Endothelial cell of hepatic sinusoid (primary cell): Measurements from ENCODE around the gene GNAI2.

Experiments
- in situ Hi-C: cut with HindIII; loops from 2 replicates; pipeline ENCODE4 v1.10.0; 2017; ENCODE audit warnings: low sequenced_read_pairs

GNAI2 gene

DNA sequence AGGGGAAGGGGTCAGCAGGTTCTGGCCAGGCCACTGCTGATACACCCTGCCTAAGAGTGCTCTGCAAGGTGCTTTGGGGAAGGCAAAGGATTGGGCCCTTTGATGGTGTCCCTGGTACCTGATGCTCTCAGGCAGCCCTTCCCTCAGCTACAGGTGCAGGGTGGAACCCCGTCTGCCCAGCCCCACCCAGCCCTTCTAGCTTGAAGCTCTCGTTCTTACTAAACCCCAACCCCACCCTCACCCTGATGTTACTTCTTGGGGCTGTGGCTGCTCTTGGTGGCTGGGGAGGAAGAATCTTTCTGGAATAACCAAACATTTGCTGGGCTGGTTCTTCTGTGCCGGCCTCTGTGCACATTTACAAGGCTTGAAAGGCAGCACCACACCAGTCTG is 6.4 kb downstream of the GNAI2 start:
- in situ Hi-C loops, result loop anchor here (5.0 to 10.0 kb wide), 3 partner anchors 60 to 148 kb away; partner anchors contain the start of gene TUSC2

DNA sequence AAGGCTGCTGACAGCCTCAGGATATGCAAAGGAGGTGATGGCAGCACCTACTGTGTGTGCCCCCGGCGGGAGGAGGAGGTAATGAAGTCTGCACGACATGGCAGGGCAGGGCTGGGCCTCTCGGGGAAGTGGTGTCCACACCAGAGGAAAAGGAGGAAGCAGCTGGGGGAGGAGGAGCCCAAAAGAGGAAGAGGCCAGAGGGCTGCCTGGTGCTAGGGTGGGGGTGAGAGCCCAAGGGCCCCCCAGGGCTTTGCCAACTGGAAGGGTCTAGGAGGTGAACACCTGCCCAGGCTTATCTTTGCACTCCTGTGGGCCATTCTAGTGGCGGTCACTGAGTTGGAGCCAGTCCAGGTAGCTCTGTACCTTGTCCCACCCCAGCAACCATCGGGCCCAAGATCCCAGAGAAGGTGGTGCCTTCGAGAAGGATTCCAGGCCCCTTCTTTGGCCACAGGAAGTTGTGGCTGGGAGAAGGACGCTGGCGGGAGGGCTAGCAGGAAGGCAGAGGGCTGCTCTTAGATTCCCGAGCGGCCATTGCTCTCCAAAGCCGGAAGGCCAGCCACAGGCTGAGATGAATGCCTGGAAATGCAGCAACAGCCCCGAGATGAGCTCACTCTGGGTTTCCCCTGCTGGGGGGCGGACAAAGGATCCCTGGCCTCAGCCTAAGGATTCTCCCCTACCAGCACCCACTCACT is 7.0 kb downstream of the GNAI2 start:
- in situ Hi-C loops, result loop anchor here (5.0 to 10.0 kb wide), 3 partner anchors 61 to 148 kb away; partner anchors contain the start of gene TUSC2

DNA sequence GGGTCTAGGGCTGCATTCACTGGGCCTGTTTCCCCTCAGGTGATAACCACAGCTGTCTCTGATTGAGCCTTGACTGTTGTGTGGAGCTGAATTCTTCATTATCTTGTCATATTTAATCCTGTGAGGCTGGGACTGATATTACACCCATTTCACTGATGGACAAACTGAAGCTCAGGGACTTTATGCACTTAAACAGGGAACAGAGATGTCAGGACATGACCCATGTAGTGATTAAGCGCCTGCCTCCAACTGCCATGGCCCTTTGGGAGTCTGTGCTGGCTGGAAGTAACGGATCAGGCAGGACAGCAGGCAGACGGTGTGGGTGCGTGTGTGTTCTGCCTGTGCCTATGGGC is 7.5 kb downstream of the GNAI2 start:
- in situ Hi-C loops, result loop anchor here (5.0 to 10.0 kb wide), 3 partner anchors 61 to 149 kb away; partner anchors contain the start of gene TUSC2

DNA sequence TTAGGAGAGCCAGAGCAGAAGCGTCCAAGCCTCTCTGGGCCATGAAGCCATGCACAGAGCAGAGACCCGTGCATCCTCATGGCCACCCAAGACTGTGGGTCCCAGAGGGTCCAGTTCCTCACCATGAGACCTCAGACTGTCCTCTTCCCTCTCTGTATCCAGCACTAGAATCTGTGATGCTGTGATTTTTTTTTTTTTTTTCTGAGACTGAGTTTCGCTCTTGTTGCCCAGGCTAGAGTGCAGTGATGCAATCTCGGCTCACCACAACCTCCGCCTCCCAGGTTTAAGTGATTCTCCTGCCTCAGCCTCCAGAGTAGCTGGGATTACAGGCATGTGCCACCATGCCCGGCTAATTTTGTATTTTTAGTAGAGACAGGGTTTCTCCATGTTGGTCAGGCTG is 8.8 kb downstream of the GNAI2 start:
- in situ Hi-C loops, result loop anchor here (5.0 to 10.0 kb wide), 3 partner anchors 63 to 150 kb away; partner anchors contain the start of gene TUSC2

DNA sequence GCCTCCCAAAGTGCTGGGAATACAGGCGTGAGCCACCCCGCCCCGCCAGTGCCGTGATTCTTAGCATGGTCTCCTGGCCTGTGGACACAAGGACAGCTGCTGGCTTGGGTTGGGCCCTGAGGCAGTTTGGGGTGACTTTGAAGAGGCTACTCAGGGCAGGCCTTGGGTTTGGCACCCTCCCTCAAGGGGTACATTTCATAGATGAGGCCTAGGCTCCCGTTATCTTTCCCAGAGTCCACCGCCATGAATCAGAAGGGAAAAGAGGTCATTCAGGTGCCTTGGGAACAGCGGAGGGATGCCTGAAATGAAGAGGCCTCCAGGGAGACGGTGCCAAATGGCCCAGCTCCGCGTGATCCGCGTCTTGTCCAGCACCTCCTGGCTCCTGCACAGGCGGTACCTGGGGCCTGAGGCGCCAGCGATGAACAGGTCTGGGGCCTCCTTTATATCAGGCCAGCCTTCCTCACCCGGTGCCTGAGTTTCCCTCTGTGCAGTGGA is 9.3 kb downstream of the GNAI2 start:
- in situ Hi-C loops, result loop anchor here (10.0 kb wide), 1 partner anchor 150 kb away; no protein-coding TSS in a partner anchor

DNA sequence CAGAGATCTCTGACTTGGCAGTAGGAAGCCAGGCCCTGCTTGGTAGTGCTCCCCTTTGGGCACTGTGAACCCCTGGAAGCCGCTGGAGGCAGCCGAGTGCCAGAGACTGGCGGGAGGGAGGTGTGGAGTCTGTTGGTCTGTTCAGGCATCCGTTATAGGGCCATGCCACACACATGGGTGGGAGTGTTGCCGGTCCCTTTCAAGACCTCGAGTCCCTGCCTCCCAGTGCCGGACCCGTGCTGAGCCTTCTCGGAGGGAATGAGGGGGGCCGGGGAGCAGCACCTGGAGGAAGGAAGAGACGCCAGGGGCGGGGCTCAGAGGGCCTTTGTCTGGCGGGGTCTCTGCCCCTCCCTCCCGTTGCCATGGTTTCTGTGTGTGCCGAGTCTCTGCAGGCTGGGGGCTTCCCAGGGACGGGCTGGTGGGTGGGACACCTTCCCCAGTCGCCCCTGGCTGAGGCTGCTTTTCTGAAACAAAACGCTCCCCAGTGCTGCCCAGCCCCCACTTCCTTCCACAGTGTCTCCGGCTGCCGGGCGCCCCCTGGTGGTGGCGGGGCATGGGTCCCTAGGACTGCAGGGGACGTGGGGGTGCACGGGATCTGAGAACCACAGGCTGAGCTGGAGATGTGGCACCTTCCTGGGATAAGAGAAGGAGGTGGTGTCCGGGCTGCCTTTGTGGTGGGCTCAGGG is 10.0 kb downstream of the GNAI2 start:
- in situ Hi-C loops, result loop anchor here (10.0 kb wide), 1 partner anchor 151 kb away; no protein-coding TSS in a partner anchor

DNA sequence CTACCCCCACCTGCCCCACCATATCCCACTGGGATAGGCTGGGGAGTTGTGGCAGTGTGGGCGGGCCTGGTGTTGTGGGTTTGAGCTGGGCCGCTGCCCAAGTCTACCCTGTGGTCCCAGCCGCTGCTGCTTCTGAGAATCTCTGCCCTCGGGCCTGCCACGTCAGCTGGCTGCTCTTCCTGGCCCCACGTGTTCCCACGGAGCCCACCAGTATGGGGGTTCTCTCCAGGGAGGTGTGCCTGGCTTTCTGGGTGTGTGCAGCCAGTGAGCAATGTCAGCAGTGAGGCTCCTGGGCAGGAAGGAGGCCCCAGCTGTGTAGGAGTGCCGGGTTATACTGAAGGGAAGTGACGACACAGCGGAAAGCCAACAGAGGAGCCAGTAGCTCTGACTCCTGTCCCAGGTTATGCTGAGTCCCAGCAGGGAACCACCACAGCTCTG is 10.5 kb downstream of the GNAI2 start:
- in situ Hi-C loops, result loop anchor here (10.0 kb wide), 1 partner anchor 152 kb away; no protein-coding TSS in a partner anchor

DNA sequence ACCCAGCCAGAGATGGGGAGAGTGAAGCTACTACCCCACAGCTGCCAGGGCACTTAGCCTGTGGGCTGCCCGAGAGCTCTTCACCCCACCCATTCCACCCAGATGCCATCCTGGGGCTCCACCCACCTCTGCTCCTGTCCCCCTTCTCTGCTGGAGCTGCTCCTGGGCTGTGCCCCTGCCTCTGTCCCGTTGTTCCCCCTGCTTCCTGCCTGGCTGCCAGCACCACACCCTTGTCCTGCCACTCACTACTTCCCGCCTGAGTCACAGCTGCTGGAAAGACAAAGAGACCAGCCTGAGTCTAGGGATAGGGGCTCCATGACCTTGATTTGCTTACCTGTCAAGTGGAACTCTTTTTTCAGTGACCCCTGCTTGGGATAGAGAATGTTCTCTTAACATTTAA is 12.4 kb downstream of the GNAI2 start:
- in situ Hi-C loops, result loop anchor here (10.0 kb wide), 1 partner anchor 154 kb away; no protein-coding TSS in a partner anchor

DNA sequence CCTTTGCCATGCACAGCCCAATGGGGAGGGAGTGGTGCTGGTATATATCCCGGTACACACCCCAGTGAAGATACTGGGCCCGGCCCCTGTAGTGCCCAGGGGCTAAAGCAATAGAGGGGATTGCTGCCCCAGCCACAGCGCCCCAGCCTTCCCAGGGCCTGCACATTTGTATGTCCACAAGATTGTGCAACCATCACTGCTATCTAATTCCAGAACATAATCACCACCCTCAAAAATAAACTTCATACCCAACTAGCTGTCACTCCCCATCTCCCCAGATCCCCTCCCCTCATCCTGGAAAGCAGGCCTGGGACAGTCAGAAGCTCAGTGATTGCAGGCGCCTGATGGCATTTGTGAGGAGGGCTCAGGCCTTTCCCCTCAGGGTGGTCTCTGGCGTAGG is 13.5 kb downstream of the GNAI2 start:
- in situ Hi-C loops, result loop anchor here (10.0 kb wide), 1 partner anchor 155 kb away; no protein-coding TSS in a partner anchor

DNA sequence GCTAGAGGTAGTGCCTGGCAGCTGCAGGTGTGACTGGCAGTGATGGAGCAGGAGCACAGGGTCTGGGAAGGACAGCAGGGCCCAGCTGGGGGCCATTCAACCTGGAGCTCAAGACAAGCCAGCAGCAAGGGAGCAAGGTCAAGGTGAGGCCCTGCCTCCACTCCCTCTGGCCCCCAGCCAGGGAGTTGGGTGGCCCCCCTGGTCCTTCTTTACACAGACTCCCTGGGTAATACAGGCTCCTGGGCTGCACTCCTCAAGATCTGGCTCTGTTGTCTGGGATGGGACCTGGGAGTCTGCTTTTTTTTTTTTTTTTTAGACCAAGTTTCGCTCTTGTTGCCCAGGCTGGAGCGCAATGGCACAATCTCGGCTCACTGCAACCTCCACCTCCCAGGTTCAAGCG is 14.5 kb downstream of the GNAI2 start:
- in situ Hi-C loops, result no loop called here

DNA sequence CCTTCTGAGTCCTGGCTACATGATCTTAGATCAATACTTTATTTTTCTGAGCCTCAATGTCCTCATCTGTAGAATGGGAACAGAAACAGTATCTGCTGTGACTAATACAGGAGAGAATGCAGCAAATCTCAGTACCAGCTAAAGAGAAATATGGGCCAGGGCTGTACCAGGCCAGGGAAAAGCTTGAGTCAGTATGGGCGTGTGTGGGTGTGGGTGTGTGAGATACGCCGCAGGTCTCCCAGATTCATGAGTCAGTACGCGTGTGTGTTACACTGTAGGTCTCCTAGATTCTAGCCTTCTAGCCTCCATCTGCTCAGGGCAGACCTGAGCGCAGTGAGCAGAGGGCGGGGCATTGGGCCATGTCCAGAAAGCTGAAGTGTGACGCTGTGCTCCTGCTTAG is 15.2 kb downstream of the GNAI2 start:
- in situ Hi-C loops, result no loop called here

DNA sequence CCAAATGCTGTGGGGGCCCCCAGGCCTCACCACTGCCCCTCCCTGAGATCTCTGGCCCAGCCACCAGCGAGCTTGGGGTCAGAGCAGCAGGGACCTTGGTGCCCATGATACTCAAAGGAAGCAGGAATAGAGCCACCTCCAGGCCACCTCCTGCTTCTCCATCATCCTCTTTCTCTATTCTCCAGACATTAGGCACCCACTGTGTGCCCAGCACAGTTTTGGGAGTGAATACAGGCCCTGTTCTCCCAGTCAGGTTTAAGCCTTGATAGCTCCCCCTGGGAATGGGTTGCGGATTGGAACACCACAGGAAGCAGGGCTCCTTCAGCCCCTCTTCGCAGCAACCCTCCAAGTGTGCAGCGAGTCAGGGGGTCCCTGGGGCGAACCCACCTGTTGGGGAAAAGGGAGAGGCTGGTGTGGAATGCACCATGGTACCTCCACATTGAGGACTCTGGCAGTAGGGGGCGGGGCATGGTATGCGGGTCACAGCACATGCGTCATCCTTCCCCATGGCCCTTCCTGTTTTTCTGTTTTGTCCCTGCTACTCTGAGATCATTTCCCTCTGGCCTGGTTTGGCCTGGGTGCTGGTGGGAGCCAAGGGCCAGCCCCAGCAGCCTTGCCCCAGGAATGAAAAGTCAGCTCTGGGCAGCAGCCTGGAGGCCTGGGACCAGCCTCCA is 18.7 kb downstream of the GNAI2 start:
- in situ Hi-C loops, result no loop called here

DNA sequence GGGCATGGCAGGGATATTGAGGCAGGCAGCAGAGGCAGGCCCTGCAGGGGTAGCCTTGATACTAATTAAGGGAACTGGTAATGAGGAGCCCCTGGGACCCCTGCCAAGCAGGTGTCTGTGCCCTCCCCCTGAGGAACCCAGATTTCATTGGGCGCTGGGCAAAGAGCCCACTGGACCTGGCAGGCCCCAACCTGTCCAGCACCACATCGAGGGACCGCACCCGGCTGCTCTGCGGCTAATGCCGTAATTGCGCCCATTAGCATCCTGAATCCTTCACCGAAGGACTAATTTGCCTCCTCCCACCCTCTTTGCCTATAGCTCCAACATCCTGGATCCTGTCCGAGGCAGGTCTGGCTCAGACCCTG is 19.2 kb downstream of the GNAI2 start:
- in situ Hi-C loops, result no loop called here

DNA sequence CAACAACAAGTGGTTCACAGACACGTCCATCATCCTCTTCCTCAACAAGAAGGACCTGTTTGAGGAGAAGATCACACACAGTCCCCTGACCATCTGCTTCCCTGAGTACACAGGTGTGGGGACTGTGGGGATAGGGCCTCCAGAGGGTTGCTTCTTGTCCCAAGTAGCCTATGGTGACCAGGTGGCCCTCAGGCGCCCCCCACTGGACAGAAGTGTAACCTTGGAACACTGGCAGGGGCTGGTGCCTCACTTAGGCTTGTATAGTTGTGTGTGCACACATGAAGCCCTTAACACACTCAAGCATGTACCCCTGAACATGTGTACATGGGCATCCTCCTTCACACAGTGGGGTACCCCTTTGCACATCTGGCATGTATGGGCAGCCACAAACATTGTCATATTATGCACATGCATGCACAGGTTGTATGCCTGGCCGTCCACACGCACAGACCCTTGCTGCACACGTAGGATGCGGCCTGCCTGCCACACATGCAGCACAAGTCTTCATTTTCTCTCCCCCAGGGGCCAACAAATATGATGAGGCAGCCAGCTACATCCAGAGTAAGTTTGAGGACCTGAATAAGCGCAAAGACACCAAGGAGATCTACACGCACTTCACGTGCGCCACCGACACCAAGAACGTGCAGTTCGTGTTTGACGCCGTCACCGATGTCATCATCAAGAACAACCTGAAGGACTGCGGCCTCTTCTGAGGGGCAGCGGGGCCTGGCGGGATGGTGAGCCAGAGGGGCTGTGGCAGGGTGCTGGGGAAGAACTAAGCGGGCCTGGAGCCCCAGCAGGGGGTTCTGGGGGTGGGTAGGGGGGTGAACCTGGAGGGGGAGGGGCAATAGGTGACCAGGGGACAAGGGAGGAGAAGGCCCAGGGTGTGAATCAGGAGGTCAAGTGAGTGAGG is 21.2 kb downstream of the GNAI2 start:
- in situ Hi-C loops, result no loop called here

DNA sequence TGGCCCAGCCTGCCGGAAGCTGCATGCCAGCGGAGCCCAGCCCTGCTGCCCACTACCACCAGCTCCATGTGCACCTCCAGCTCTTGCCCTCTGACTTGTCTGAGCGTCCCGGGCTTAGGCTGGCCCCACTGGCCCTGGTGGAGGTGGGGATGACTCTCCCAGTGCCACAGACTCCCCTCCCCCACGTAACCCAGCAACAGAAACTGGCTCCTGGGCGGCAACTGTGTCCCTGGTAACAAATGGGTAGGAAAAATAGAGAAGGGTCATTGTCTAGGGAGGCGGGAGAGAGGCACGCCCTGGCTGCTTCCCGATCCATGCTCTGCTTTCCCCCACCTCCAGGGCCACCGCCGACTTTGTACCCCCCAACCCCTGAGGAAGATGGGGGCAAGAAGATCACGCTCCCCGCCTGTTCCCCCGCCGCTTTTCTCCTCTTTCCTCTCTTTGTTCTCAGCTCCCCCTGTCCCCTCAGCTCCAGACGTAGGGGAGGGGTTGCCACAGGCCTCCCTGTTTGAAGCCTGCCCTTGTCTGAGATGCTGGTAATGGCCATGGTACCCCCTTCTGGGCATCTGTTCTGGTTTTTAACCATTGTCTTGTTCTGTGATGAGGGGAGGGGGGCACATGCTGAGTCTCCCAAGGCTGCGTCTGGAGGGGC is 22.2 kb downstream of the GNAI2 start:
- in situ Hi-C loops, result no loop called here

DNA sequence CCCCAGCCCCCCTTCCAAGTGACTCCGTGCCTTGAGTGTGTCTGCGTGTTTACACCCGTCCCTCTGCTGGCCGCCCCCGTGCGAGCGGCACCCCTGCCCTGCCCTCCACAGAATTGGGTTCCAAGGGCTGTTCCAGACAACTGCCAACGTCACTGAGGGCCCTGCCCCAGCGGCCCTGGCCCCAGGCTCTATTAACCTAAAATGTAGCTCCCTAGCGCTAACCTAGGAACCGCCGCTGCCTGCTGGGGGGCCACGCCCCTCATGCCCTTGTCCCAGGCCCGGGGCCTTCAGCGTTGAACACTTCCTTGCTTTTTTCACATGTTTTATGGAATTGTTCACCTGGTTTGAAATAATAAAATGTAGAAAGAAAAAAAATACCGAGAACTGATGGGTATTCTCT is 23.0 kb downstream of the GNAI2 start:
- in situ Hi-C loops, result no loop called here

DNA sequence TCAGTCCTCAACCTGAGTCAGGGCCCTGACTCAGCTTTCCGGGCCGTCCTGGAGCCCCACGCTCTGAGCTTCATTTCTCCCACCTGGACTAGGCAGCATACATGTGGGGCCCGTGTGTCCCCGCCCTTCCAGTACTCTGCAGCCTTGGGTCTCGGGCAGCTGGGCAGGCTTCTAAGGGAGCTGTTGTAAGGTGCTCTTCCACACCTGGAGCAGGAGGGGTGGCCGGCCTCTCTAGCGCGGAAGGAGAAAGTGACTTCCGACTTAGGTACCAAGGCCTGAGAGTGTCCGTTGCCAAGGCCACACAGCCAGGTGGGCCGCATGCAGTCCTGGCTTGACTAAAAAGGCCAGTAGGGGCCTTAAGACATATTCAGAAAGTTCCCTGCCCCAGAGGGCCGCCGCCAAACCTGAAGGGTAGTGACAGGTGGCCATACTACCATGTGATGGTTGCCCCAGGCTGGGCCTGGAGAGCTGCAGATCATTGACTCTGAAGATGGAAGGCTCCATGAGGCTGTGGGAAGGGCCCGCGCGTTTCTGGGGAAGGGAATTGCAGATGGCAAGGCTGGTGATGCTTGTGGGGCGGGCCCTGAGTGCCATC is 23.5 kb downstream of the GNAI2 start:
- in situ Hi-C loops, result loop anchor here (5.0 kb wide), 1 partner anchor 37 kb away; no protein-coding TSS in a partner anchor

DNA sequence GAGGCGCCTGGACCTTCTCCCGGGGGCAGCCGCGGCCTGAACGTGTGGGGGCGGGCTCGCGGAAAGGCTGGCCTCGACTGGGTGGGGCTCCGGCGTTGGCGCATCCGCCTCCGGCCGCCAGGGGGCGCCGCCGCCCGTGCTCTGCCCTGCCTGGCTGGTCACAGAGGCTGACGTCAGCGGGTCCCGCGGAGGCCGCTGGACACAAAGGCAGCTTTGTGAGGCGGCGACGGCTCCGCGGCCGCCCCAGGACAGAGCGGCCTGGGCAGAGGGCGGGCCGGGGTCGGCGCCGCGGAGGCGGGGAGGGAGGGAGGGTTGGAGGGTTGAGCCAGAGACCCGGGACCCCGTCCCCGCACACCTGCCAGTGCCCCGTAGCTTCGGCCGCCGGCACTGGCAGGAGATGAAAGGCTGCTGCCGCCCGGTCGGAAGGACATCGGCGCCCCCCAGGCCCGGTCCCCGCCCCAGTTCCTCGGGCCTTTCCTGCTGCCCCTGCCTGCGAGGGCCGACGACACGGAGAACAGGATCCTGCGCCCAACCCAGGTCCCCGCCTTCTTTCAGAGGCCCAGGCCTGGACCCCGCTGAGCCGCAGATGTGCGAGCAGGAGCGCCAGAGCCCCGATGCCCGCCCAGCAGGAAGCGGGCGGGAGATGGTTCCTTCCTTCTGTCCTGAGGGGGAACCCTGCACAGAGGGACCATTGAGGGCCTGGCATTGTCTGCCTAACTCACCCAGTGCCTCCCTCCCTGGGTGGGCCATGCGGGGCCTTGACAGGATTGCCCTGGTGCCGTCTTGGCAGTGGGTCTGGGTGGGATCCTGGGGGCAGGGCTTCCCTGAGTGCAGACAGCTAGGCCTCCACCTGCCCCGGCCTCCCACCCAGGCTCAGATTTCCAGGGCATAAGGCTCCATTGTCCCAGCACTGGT is 24.3 kb downstream of the GNAI2 start:
- in situ Hi-C loops, result loop anchor here (5.0 kb wide), 1 partner anchor 38 kb away; no protein-coding TSS in a partner anchor
